HG03378 (cell line): ENCODE results near the gene FBXO22.
"Not testable (repeated sequence)": the region's sequence is repeated elsewhere in the genome, so short reads cannot be mapped to it uniquely, and the experiment has no call there.

Experiments
- ATAC-seq: cut with Tn5 transposase; IDR thresholded peaks from one replicate; pipeline ENCODE4 v1.9.1; 2021; ENCODE audit warnings: mild to moderate bottlenecking, moderate library complexity; ENCODE audit not compliant: unreplicated experiment

The FBXO22 gene

DNA sequence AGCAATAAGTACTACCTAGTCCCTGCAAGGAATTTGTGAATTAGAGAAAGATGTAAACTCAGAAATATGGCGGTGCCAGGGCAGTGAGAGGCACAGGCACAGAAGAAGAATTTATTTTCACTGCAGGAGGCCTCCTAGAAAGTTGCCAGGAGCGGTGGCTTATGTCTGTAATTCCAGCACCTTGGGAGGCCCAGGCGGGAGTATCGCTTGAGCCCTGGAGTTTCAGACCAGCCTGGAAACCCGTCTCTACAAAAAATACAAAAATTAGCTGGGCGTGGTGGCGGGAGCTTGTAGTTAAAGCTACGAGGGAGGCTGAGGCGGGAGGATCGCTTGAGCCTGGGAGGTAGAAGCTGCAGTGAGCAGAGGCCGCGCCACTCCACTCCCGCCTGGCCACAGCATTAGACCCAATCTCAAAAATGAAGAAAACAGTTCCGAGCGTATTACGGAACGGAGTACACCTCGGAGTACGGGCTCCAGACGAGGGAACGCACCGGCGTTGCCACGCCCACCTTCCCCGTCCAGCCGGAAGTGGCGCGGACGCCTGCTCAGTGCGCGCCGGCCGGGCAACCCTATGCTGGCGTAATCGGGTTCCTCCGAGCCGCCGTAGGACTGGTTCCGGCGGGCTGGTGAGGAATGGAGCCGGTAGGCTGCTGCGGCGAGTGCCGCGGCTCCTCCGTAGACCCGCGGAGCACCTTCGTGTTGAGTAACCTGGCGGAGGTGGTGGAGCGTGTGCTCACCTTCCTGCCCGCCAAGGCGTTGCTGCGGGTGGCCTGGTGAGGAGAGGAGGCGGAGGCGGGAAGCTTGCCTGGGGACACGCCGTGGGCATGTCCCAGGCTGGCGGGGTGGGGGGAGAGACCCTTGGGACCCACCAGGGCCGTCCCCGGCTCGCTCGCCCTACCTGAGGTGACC, at the start of gene FBXO22:
TSS of gene FBXO22 (plus strand) at position 548 of the 909 bp plus-strand sequence. CDS start at position 634, 86 bp downstream.
- peak; percentile 79 for ATAC-seq

DNA sequence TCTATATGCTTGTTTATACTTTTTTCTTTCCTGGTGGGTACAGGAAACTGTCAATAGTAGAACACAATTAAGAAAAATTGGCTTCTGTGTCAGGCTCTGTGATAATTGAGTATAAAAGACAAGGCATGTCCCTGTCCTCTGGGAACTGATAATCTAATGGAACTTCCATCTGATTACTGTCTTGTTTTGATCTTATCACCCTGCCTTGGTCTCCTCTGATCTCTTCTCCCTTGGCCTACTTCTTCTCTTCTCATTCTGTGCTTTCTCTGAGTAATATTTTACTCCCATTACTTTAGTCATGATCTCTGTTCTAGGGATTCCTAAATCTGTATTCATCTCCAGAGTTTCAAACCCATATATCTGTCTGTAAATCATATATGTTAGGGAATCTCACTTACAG, 45.8 kb upstream of the FBXO22 start:
- ATAC-seq: no peak

DNA sequence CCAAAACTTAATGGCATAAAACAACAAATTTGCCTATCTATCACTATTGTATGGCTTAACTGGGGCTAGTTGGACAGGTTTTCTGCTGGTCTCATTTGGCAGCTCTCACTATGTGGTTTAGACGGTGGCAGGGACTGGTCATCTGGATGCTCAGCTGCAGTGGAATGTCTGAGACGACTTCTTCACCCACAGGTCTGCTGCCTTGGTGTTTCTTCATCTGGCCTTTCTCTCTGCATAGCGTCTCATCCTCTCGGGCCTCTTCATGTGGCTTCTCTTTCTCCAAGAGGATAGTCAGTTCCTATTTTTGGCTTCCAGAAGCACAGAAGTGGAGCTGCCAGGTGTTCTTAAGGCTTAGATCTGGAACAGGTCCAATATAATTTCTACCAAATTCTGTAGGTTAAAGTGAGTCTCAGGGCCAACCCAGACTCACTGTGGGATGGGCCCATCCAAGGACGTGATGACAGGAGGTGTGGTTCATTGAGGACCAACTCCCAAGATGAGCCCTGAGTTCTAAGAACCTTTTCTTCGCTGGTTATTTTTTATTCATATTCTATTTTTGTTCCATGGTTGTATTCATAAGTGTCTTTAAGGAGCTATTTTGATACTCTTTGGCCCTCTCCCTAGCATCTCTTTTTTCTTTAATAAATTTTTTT, 41.8 kb upstream of the FBXO22 start:
- no peak for ATAC-seq

- ATAC-seq: no peak
Measured at GRCh38 chr15:75862796-75863195, 40.9 kb upstream of the FBXO22 start.

DNA sequence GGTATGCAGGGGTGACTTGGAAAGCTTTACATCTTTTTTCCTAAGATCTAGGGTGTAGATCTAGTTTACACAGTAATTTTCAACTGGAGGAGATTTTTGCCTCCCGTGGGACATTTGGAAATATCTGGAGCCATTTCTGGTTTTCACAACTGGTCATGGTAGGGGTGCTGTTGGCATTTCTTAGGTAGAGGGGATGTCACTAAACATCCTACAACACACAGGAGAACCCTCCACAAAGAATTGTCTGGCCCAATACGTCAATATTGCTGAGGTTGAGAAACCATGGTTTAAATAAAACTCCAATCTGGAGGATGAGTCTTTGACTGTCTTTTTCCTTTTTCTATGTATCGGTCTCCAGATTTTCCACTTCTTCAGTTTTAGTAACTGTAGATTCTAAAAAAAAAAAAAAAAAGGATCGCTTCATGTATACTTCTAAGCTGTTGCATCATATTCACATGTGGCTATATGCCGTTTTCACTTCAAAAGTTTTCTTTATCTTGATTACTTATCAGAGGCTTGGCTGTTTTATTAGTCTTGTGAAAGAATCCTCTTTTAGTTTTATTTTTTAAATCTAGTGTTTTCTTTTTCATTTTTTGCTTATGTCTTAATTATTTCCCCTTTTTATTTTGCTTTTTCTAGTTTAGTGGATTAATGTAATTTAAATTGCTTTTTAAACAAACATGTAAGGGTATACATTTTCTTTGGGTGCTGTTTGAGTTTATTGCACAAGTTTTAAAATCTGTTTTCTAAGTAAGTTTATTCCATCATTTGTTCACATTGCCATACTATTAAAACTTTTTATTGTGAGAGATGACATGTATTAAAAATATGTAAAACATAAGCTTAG, 39.2 kb upstream of the FBXO22 start:
- ATAC-seq: no peak

GRCh38 chr15:75866045-75866444, 37.6 kb upstream of the FBXO22 start:
- not testable (repeated sequence) for ATAC-seq

- ATAC-seq: no peak
Measured at GRCh38 chr15:75866916-75867315, 36.8 kb upstream of the FBXO22 start.

DNA sequence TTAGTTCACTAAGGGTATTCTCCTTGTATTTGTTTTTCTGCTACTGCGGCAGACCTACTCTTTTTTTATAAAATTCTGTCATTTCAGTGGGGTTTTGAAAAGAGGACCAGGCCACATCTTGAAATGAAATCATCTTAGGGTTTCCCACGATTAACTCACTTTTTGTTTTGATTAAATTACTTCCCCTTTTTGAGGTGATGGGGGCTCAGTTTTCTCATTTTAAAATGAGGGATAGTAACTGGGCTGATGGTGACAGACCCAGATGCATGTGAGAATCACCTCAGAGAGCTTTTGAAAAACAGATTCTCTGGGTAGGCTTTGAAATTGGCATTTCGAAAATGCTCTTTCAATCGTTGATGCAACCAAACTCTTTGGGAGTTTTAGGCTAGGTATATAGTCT, 36.2 kb upstream of the FBXO22 start:
- ATAC-seq: no peak

DNA sequence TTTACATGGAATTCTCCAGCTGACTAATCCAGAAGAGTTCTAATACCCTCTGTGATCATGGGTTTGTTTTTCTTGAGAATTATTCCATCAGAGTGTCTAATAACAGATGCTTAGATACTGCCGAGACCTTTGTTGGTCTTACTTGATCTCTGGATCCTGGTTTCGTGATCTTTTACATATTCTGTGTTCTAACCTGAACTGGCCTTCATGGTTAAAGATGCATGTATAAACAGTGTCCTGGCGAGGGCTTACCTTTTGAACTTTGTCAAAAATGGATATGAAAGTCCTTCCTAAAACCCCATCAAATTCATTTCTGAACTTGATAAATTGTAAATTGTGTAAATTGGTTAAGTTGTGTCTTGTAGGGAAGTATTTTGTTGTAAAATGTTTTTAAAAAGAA, 35.7 kb upstream of the FBXO22 start:
- ATAC-seq: no peak

DNA sequence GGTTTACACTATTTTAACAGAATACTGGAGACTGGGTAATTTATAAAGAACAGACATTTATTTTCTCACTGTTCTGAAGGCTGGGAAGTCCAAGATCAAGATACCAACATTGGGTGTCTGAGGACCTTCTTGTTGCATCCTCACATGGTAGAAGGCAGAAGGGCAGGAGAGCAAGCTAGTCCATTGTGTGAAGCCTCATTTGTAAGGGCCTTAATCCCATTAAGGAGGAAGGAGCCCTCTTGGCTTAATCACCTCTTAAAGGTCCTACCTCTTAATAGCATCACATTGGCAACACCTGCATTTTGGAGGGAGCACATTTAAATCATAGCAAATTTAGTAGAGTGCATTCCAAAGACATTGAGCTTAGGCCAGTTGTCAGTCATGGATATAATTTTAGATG, 34.2 kb upstream of the FBXO22 start:
- no peak for ATAC-seq

DNA sequence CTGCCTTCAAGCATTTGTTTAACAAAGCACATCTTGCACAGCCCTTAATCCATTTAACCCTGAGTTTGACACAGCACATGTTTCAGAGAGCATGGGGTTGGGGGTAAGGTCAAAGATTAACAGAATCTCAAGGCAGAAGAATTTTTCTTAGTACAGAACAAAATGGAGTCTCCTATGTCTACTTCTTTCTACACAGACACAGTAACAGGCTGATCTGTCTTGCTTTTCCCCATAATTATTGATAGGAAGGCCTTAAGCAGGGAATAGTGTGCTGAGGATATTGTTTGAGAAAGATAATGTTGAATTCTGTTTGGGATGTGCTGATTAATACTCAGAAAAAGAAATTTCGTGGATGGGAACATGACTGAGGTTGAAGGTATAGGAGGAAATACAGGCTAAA, 32.1 kb upstream of the FBXO22 start:
- ATAC-seq: not testable (repeated sequence)

GRCh38 chr15:75872403-75872990, 31.2 kb upstream of the FBXO22 start:
- no peak for ATAC-seq

DNA sequence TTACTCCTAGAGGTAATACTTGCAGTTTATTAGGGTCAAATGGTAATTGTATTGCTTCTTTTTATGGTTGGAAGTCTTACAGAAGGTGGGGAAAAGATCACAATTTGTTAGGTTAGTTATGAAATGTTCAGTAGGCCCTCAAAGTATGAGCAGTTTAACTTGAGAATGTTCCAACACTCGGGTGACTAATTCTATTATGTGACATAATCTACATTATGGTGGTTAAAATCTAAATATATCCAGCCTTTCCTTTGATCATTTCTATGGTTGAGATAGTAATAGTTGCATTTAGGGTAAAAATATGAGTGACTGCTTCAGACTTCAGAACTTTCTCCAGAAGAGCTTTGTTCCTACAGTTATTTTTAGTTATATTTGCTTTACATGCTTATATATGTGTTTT, 19.6 kb upstream of the FBXO22 start:
- no peak for ATAC-seq

DNA sequence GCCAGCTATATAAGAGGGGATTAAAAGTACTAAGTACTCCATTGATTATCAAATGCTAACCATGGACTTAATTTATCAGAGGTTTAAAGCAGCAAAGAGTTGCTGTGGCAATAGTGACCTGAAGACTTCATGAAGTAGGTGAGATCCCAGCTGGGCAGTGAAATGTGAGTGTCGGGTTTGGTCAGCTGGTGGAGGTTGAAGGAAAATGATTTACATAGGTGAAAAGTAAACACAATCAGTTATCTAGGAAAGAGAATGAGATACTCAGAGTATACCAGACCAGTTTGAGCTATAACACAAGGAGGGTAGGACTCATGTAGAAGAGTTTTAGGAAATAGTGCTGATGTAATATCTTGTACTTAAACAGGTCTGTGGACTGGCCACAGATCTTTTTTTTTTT, 16.5 kb upstream of the FBXO22 start:
- ATAC-seq: no peak

GRCh38 chr15:75891895-75892294, 11.8 kb upstream of the FBXO22 start:
- no peak for ATAC-seq

DNA sequence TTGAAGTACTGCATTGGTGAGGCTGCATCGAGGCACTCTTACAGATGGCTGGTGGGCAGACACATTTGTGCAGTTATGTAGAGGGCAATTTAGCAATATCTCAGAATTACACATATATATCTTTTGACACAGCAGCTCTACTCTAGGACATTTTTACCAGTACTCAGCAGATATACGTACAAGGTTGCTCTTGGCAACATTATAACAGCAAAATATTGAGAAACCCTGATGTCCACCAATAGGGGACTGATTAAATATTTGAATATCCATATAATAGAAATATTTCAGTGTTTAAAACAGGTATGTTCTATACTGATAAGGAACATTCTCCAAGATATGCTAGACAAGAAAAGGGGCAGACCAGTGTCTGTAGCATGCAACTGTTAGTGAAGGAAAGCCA, 7.9 kb upstream of the FBXO22 start:
- ATAC-seq: no peak

GRCh38 chr15:75900577-75900976, 3.1 kb upstream of the FBXO22 start:
- ATAC-seq: no peak

DNA sequence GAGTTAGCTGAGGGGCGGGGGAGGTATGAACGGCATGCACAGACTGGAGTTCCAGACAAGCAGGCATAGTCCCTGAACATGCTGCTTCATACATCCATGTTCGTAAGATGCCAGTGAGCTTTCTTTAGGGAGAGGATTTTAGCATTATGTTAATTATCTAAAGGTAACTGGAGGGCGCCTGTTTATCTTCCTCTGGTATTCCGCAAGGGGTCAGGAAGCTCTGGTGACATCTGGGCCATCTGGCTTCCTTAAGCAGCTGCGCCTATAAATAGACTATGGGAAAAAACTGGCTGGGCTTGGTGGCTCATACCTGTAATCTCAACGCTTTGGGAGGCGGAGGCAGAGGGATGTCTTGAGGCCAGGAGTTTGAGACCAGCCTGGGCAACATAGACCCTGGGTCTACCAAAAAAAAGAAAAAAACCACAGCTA, 1.5 kb upstream of the FBXO22 start:
- no peak for ATAC-seq

- ATAC-seq: no peak
Measured at GRCh38 chr15:75905231-75905630, 1.6 kb downstream of the FBXO22 start.

DNA sequence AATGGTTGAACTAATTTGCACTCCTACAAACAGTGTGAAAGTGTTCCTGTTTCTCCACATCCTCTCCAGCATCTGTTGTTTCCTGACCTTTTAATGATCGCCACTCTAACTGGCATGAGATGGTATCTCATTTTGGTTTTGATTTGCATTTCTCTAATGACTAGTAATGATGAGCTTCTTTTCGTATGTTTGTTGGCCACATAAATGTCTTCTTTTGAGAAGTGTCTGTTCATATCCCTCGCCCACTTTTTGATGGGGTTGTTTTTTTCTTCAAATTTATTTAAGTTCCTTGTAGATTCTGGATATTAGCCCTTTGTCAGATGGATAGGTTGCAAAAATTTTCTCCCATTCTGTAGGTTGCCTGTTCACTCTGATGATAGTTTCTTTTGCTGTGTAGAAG, 6.7 kb downstream of the FBXO22 start:
- not testable (repeated sequence) for ATAC-seq

DNA sequence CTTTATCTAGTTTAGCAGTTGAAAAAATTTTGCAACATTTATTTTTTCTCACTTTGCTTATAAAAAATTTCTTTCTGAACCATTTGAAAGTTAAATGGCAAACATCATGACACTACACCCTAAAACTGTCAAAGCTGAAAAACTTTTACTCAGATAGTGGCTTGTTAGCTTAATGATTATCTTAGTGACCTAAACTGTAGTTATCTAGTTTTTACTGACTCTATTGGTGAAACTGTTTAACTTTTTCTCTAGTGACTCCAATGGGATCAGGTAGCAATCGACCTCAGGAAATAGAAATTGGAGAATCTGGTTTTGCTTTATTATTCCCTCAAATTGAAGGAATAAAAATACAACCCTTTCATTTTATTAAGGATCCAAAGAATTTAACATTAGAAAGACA, 13.3 kb downstream of the FBXO22 start:
- ATAC-seq: no peak
